ENCODE measurements around the gene AOPEP.
A peak's percentile ranks its signal among the peaks of the same experiment; 100 is the strongest.

The AOPEP gene

GRCh38 chr9:94761481-94761880 lies 35.0 kb downstream of the AOPEP start:
- no peak for DNase-seq (ENCODE audit: low read depth in 3 of 3)

GRCh38 chr9:94767331-94768072 lies 41.0 kb downstream of the AOPEP start:
- DNase-seq (ENCODE audit: low read depth in 3 of 3), result no peak

- DNase-seq (ENCODE audit: low read depth in 3 of 3), result no peak
Observed at GRCh38 chr9:94768766-94769165, 42.3 kb downstream of the AOPEP start.

DNA sequence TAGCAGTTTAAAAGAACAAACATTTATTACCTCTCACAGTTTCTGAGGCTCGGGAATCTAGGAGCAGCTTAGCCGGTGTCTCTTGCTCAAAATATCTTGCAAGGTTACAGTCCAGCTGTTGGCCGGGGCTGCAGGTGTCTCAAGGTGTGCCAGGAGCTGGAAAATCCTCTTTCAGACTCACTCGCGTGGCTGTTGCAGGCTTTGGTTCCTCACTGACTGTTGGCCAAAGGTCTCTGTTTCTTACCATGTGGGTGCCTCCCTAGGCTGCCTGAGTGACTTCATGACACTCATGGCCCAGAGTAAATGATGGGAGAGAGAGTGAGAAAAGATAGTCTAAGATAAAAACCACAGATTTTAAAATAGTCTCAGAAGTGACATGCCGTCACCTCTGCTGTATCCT lies 43.8 kb downstream of the AOPEP start:
- no peak for DNase-seq (ENCODE audit: low read depth in 3 of 3)

DNA sequence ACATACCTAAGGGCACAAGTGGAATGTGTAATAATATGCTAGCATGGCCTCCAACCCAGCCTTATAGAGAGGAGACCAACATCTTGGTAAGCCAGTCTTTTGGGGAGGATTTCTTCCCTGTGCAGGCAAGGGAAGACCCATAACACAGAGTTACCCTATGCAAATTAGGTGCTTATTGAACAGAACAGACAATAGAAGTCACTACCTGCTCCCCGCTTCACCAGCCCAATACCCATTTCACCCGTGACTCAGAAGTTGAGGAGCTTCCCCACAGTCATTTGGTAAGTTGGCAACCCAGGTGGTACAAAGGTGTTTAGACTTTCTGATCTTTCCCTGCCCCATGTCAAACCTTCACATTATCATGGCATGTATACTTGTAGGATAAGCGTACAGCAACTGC lies 44.6 kb downstream of the AOPEP start:
- DNase-seq (ENCODE audit: low read depth in 3 of 3), result no peak

DNA sequence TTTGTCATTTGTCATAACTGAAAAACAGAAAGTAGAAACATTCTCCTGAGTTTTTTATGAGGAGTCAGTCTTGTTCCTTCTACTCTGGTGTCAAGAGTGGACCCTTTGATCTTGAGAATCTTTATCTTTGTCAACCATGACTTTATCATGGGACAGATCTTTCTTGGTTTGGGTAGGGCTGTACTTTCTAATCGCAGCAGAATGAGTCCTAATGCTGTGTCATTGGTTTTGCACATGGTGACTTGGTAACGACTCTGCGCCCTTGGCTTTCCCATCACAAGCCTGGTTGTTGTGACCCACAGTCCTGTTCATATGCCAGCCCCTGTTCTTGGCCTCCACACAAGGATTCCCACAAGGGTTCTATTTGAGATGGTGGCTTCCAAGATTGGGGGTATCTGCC lies 45.6 kb downstream of the AOPEP start:
- DNase-seq (ENCODE audit: low read depth in 3 of 3), result no peak

DNA sequence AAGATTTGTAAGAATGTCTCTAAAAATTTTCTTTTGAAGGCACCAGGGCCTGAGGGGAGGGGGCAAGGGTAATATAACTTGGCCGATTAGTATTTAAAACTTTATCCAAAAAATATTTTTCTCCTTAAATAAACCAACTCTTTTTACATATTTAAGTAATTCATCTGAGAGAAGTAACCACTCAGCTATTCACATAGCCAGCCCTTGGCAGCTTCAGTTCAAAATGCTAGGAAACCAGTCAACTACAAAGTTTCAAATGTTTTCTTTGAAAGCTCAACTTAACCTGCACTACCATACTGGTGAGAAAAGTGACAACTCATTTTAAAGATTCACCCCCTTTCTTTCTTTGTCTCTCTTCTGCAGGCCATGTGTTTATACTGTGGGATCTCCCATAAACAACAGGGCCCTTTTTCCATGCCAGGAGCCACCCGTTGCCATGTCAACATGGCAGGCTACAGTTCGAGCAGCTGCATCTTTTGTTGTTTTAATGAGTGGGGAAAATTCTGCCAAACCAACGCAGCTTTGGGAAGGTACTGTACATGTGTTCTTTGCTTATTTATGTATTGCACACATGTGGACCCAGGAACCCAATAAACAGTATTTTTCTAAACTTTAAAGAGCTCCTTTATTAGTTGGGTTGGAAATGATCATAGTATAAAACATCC lies 46.3 kb downstream of the AOPEP start:
- no peak for DNase-seq (ENCODE audit: low read depth in 3 of 3)

GRCh38 chr9:94773655-94774054 lies 47.2 kb downstream of the AOPEP start:
- DNase-seq (ENCODE audit: low read depth in 3 of 3), result no peak

GRCh38 chr9:94778013-94778412 lies 51.5 kb downstream of the AOPEP start:
- no peak for DNase-seq (ENCODE audit: low read depth in 3 of 3)

DNA sequence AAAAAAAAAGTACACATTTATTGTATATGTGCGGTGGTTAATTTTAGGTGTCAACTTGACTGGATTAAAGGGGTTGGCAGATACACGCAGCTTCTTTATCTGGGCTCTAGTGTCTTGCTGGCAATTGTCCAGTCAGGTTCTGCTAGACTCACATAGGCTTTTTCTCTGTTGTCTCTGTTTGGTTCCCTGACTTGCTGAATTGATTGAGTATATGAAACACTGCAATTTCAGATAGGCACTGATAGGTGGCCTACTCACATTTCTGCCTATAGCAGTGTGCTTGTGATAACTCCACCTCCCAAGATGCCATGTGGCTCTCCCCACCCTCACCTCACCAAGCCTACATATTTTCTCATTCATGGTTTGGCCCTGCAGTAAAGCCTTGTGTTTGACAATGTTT lies 52.5 kb downstream of the AOPEP start:
- no peak for DNase-seq (ENCODE audit: low read depth in 3 of 3)

GRCh38 chr9:94779693-94780290 lies 53.3 kb downstream of the AOPEP start:
- no peak for DNase-seq (ENCODE audit: low read depth in 3 of 3)

DNA sequence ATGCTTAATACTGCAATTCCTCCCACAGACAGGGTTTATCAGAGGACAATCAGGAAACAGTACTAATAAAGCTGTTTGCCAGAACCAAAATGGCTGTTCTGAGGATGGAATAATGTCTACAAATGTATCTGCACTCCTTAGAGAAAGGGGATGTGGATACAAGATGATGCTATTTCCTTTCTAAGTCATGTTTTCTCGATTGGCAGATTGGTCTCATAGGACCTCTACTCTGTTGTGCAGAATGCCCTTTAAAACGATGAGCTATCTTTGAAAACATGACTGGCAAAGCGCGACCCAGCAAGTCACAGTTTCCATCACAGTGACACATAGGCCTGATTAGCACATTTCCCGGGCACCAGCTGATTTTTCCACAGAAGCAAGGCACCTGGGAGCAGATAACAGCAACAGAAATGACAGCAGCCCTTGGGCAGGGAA lies 54.0 kb downstream of the AOPEP start:
- peak in 1 of 3 donors; percentile 14 for DNase-seq (ENCODE audit: low read depth in 3 of 3)

GRCh38 chr9:94782355-94783101 lies 56.0 kb downstream of the AOPEP start:
- DNase-seq (ENCODE audit: low read depth in 3 of 3), result no peak

DNA sequence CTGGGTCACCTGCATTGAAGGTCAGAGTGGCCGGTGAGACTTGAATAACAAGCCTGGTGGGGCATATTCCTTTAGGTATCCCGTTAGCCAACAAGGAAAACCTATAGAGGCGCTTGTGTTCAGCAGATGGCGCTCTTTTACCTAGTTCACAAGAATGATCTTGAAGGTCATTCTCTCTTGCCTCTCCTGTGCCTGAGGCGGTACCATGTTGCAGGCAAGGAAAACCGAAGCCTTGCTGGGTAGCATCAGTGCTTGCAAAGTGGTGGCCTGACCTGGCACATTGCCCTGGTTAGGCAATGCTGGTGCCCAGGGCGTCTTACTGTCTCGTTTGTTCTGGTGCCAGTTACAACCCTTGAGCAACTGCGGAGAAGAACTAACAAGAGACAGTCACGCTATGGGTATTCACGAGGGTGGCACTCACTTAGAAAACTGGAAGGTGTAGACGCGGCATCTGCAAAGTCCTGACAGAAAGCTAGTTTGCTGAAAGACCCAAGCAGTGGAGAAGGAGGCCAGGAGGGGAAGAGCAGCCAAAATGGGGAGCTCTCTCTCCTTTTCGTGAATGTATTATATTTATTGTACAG lies 56.7 kb downstream of the AOPEP start:
- DNase-seq (ENCODE audit: low read depth in 3 of 3), result peak in 2 of 3 donors; percentile 10 to 31

GRCh38 chr9:94783928-94784327 lies 57.4 kb downstream of the AOPEP start:
- no peak for DNase-seq (ENCODE audit: low read depth in 3 of 3)

- DNase-seq (ENCODE audit: low read depth in 3 of 3), result no peak
Observed at GRCh38 chr9:94785215-94786169, 59.0 kb downstream of the AOPEP start.

DNA sequence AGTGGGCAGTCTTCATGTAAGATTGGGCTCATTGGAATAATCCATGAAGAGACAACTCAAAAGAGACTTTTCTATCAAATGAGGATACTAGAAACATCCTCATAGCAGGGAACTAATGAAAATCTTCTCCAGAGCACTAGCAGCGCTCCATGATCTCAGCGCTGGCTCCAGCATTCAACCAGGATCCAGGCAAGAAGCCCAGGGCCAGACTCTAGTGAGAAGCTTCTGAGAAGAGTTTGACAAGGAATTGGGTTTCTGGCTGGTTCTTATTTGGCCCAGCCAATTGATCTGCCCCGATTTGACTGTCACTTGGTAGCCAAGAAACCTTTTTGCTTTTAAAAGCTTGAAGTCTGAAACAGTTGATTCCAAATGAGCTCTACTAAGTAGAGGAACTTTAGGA lies 60.1 kb downstream of the AOPEP start:
- no peak for DNase-seq (ENCODE audit: low read depth in 3 of 3)

- DNase-seq (ENCODE audit: low read depth in 3 of 3), result no peak
Observed at GRCh38 chr9:94787266-94787665, 60.8 kb downstream of the AOPEP start.

- no peak for DNase-seq (ENCODE audit: low read depth in 3 of 3)
Observed at GRCh38 chr9:94788570-94789105, 62.1 kb downstream of the AOPEP start.

- no peak for DNase-seq (ENCODE audit: low read depth in 3 of 3)
Observed at GRCh38 chr9:94791435-94791834, 64.9 kb downstream of the AOPEP start.

- no peak for DNase-seq (ENCODE audit: low read depth in 3 of 3)
Observed at GRCh38 chr9:94792511-94792910, 66.0 kb downstream of the AOPEP start.

Measured in stimulated activated CD4-positive, alpha-beta T cell treated with anti-CD3 and anti-CD28 coated beads, TNF-alpha, amount 100 ng/mL, for 48 hours (primary cell).